Motor neuron (in vitro differentiated cells): Measurements from ENCODE around the gene NOB1. TPM values are rescaled to one million over a fixed set of nuclear protein-coding genes. Genes with fewer than 3 reads are reported as not detected.
A peak's percentile ranks its signal among the peaks of the same experiment; 100 is the strongest.
"Not testable (repeated sequence)": the region's sequence is repeated elsewhere in the genome, so short reads cannot be mapped to it uniquely, and the experiment has no call there.

Source experiments
- ATAC-seq, 8 experiments: fragments of 200-7000 bp; cut with Tn5 transposase; replicated peaks in 6 of 8; 2 replicates each; pipeline ENCODE4 v1.8.0; 2021; ENCODE audit warnings: mild to moderate bottlenecking in 8 of 8, moderate library complexity in 8 of 8
- H3K27ac ChIP-seq, 2 donors: fragments of 250-450 bp; sonication (Bioruptor Pico); 2 replicates each; pipeline ENCODE4 v1.9.0; 2021; ENCODE audit warnings: antibody characterized with exemption in 2 of 2, mild to moderate bottlenecking in 2 of 2, moderate library complexity in 1 of 2
- H3K4me1 ChIP-seq, 2 donors: fragments of 250-450 bp; sonication (Bioruptor Pico); replicated peaks in 1 of 2; 2 replicates each; pipeline ENCODE4 v1.6.1; 2021; ENCODE audit warnings: antibody characterized with exemption in 2 of 2, mild to moderate bottlenecking in 2 of 2, moderate library complexity in 1 of 2
- H3K4me3 ChIP-seq, 5 donors: fragments of 250-450 bp; sonication (Bioruptor Pico); 2 replicates each; pipeline ENCODE4 v1.9.0; 2021; ENCODE audit warnings: antibody characterized with exemption in 5 of 5, mild to moderate bottlenecking in 5 of 5, moderate library complexity in 4 of 5
- WGBS, 10 experiments: fragments of 450-650 bp; shearing (Covaris generic); methylation state at CpG; one replicate each; pipeline ENCODE4 v1.0.0; 2022; 5-methylcytosine and 5-hydroxymethylcytosine counted together
- in situ Hi-C, 9 experiments: fragments of 400-800 bp; cut with MboI; loops; one replicate each; pipeline ENCODE4 v1.15.0; 2021; ENCODE audit warnings: low sequenced_read_pairs in 9 of 9, low pct_unique_long_range_greater_than_20kb in 2 of 9; ENCODE audit not compliant: unreplicated experiment in 9 of 9
- total RNA-seq, 8 experiments: library from RNA; unstranded; fragments of 300-600 nt; gene quantifications; 2 replicates each; pipeline versions ENCODE4 v1.2.3 to v1.2.4, GENCODE V29; 2022

NOB1 gene
- total RNA-seq, 8 experiments from 2014 or later, result 15.5 to 88.8 (median 35.1) TPM

- ATAC-seq, result no peak
- Histone ChIP-seq H3K4me1 (peaks cover 0 to 12% of the 10 kb centered on the region in 2 donors), H3K4me3 (no peak overlapping the region), H3K27ac (no peak overlapping the region)
- in situ Hi-C loops, result no loop called here
These were observed 20.8 kb upstream of the NOB1 start for GRCh38 chr16:69775563-69775962.

GRCh38 chr16:69773260-69773947 lies 18.7 kb upstream of the NOB1 start:
- 16 to 100% (median 83%) methylated on average over 1 to 5 of the region's 6 CpGs; no CpG with 5 or more reads in 1 of the 10 experiments for WGBS, 10 experiments
- in situ Hi-C loops, result loop anchor here in 1 of 9 experiments (25.0 kb wide), 1 partner anchor 386 kb away; the partner anchor contains the start of gene TERF2
- peak overlapping the region in 1 of 2 donors; percentile 49 for H3K27ac ChIP-seq
- ATAC-seq, result peak in 6 of 8 experiments; percentile 10 to 92 (median 51)
- no peak overlapping the region for H3K4me3 ChIP-seq
- H3K4me1 ChIP-seq, result peaks cover 0 to 12% of the 10 kb centered on the region in 2 donors

GRCh38 chr16:69771651-69771967 lies 16.9 kb upstream of the NOB1 start:
- WGBS, 10 experiments, result 0 to 100% (median 100%) methylated on average over 1 to 2 of the region's 2 CpGs; no CpG with 5 or more reads in 1 of the 10 experiments
- Histone ChIP-seq H3K27ac (no peak overlapping the region), H3K4me3 (no peak overlapping the region), H3K4me1 (peaks cover 0 to 12% of the 10 kb centered on the region in 2 donors)
- no peak for ATAC-seq
- in situ Hi-C loops, result loop anchor here in 1 of 9 experiments (25.0 kb wide), 1 partner anchor 384 kb away; the partner anchor contains the start of gene TERF2

- H3K4me3 ChIP-seq, result no peak overlapping the region
- no peak for ATAC-seq
- peaks cover 0 to 12% of the 10 kb centered on the region in 2 donors for H3K4me1 ChIP-seq
- 0 to 63% (median 50%) methylated on average over 1 to 2 of the region's 2 CpGs; no CpG with 5 or more reads in 1 of the 10 experiments for WGBS, 10 experiments
- in situ Hi-C loops, result loop anchor here in 2 of 9 experiments (10.0 to 25.0 kb wide), 2 partner anchors 375 to 382 kb away; partner anchors contain the start of gene TERF2 (in 1 of the 2)
- no peak overlapping the region for H3K27ac ChIP-seq
These were observed 14.7 kb upstream of the NOB1 start for GRCh38 chr16:69769404-69769803.

GRCh38 chr16:69768666-69769065 lies 13.9 kb upstream of the NOB1 start:
- Histone ChIP-seq H3K4me1 (peaks cover 0 to 12% of the 10 kb centered on the region in 2 donors), H3K4me3 (no peak overlapping the region), H3K27ac (no peak overlapping the region)
- no peak for ATAC-seq
- in situ Hi-C loops, result loop anchor here in 2 of 9 experiments (10.0 to 25.0 kb wide), 2 partner anchors 374 to 381 kb away; partner anchors contain the start of gene TERF2 (in 1 of the 2)
- WGBS, 10 experiments, result 67 to 100% (median 80%) methylated on average over 1 to 5 of the region's 6 CpGs; no CpG with 5 or more reads in 1 of the 10 experiments

GRCh38 chr16:69767459-69768229 lies 12.9 kb upstream of the NOB1 start:
- in situ Hi-C loops, result loop anchor here in 2 of 9 experiments (10.0 to 25.0 kb wide), 2 partner anchors 373 to 380 kb away; partner anchors contain the start of gene TERF2 (in 1 of the 2)
- ATAC-seq, result no peak
- WGBS, 10 experiments, result 48 to 100% (median 93%) methylated on average over 2 to 5 of the region's 5 CpGs; no CpG with 5 or more reads in 3 of the 10 experiments

GRCh38 chr16:69763599-69763942 lies 8.8 kb upstream of the NOB1 start:
- H3K4me1 ChIP-seq, result peaks cover 0 to 10% of the 10 kb centered on the region in 2 donors
- in situ Hi-C loops, result loop anchor here in 2 of 9 experiments (10.0 to 25.0 kb wide), 2 partner anchors 369 to 376 kb away; partner anchors contain the start of gene TERF2 (in 1 of the 2)
- no peak overlapping the region for H3K4me3 ChIP-seq
- no peak for ATAC-seq
- 25 to 100% (median 91%) methylated on average over 1 to 5 of the region's 5 CpGs; no CpG with 5 or more reads in 1 of the 10 experiments for WGBS, 10 experiments
- H3K27ac ChIP-seq, result no peak overlapping the region

More at GRCh38 chr16:69767459-69768229, 12.9 kb upstream of the NOB1 start:
- Histone ChIP-seq H3K27ac (no peak overlapping the region), H3K4me3 (no peak overlapping the region), H3K4me1 (peaks cover 2 to 5% of the 10 kb centered on the region in 2 donors)

GRCh38 chr16:69762814-69763598 lies 8.3 kb upstream of the NOB1 start:
- ATAC-seq, result peak in 4 of 8 experiments; percentile 22 to 60 (median 43)
- WGBS, 10 experiments, result 4 to 33% (median 18%) methylated on average over 1 to 14 of the region's 14 CpGs
- H3K27ac ChIP-seq, result peak overlapping the region; percentile 61 to 80
- in situ Hi-C loops, result loop anchor here in 2 of 9 experiments (10.0 to 25.0 kb wide), 2 partner anchors 368 to 376 kb away; partner anchors contain the start of gene TERF2 (in 1 of the 2)
- H3K4me1 ChIP-seq, result peaks cover 0 to 10% of the 10 kb centered on the region in 2 donors
- peak overlapping the region; percentile 73 to 98 (median 79) for H3K4me3 ChIP-seq

GRCh38 chr16:69761983-69762813 lies 7.5 kb upstream of the NOB1 start, which contains the start of gene WWP2:
Gene WWP2, plus strand, starts transcription at chr16:69762332. Its CDS starts 24,679 bp downstream, at chr16:69787011.
- WGBS, 10 experiments, result 0% methylated on average over 1 to 5 of the region's 68 CpGs; no CpG with 5 or more reads in 3 of the 10 experiments

GRCh38 chr16:69757375-69757774 lies 2.6 kb upstream of the NOB1 start:
- not testable (repeated sequence) for ATAC-seq, H3K27ac ChIP-seq, H3K4me3 ChIP-seq
- 66 to 85% (median 78%) methylated on average over 1 to 11 of the region's 13 CpGs; no CpG with 5 or more reads in 3 of the 10 experiments for WGBS, 10 experiments
- in situ Hi-C loops, result loop anchor here in 1 of 9 experiments (25.0 kb wide), 1 partner anchor 370 kb away; the partner anchor contains the start of gene TERF2
- H3K4me1 ChIP-seq, result peaks cover 7 to 11% of the 10 kb centered on the region in 2 donors

More at GRCh38 chr16:69761983-69762813, 7.5 kb upstream of the NOB1 start, which contains the start of gene WWP2:
- peak; percentile 82 to 96 (median 92) for ATAC-seq
- in situ Hi-C loops, result loop anchor here in 2 of 9 experiments (10.0 to 25.0 kb wide), 2 partner anchors 367 to 375 kb away; partner anchors contain the start of gene TERF2 (in 1 of the 2)
- Histone ChIP-seq H3K4me3 (peak within 1 kb of the TSS; percentile 73 to 98 (median 79)), H3K4me1 (peaks cover 0 to 10% of the 10 kb centered on the region in 2 donors), H3K27ac (peak within 1 kb of the TSS; percentile 61 to 80)

- WGBS, 10 experiments, result 0 to 93% (median 80%) methylated on average over 1 to 8 of the region's 10 CpGs; no CpG with 5 or more reads in 5 of the 10 experiments
- H3K4me3 ChIP-seq, result no peak overlapping the region
- in situ Hi-C loops, result loop anchor here in 1 of 9 experiments (25.0 kb wide), 1 partner anchor 369 kb away; the partner anchor contains the start of gene TERF2
- ATAC-seq, result no peak
- no peak overlapping the region for H3K27ac ChIP-seq
- peaks cover 7 to 9% of the 10 kb centered on the region in 2 donors for H3K4me1 ChIP-seq
These were observed 2.0 kb upstream of the NOB1 start for GRCh38 chr16:69756705-69757104.
